SK-N-SH treated with all-trans-retinoic acid at 6 μM for 48 hours (cell line): ENCODE results near the gene ME1.

Source experiments
- ATAC-seq: fragments of 200-7000 bp; cut with Tn5 transposase; 3 replicates; pipeline ENCODE4 v1.9.1; 2020; ENCODE audit warnings: mild to moderate bottlenecking, moderate library complexity
- ARNTL ChIP-seq: fragments of 450-650 bp; formaldehyde crosslinking; IDR thresholded peaks from 2 replicates; pipeline ENCODE4 v1.5.0; 2020; ENCODE audit warnings: low read depth, mild to moderate bottlenecking, moderate library complexity, borderline replicate concordance
- CSDC2 ChIP-seq: fragments of 250-450 bp; sonication (Bioruptor Pico); IDR thresholded peaks from 2 replicates; pipeline ENCODE4 v1.5.0; 2020; ENCODE audit warnings: mild to moderate bottlenecking, moderate library complexity
- ESRRG ChIP-seq: fragments of 250-450 bp; sonication (Bioruptor Pico); IDR thresholded peaks from 2 replicates; pipeline ENCODE4 v1.6.1; 2021; ENCODE audit warnings: mild to moderate bottlenecking
- ISL1 ChIP-seq: fragments of 250-450 bp; sonication (Bioruptor Pico); IDR thresholded peaks from 2 replicates; pipeline ENCODE4 v2.1.2; 2022; ENCODE audit warnings: mild to moderate bottlenecking, moderate library complexity
- OSR1 ChIP-seq: fragments of 250-450 bp; sonication (Bioruptor Pico); IDR thresholded peaks from 2 replicates; pipeline ENCODE4 v1.8.0; 2022; ENCODE audit warnings: moderate library complexity, mild to moderate bottlenecking, inconsistent platforms
- POU6F1 ChIP-seq: fragments of 250-450 bp; sonication (Bioruptor Pico); IDR thresholded peaks from 2 replicates; pipeline ENCODE4 v1.8.0; 2021; ENCODE audit warnings: low read depth, mild to moderate bottlenecking, moderate library complexity, borderline replicate concordance
- PPARA ChIP-seq: fragments of 250-450 bp; sonication (Bioruptor Pico); IDR thresholded peaks from 2 replicates; pipeline ENCODE4 v1.5.0; 2020; ENCODE audit warnings: mild to moderate bottlenecking, borderline replicate concordance
- RARB ChIP-seq: fragments of 250-450 bp; sonication (Bioruptor Pico); IDR thresholded peaks from 2 replicates; pipeline ENCODE4 v1.8.0; 2021; ENCODE audit warnings: mild to moderate bottlenecking, moderate library complexity
- SNAI2 ChIP-seq: fragments of 250-450 bp; sonication (Bioruptor Pico); IDR thresholded peaks from 2 replicates; pipeline ENCODE4 v1.5.0; 2020; ENCODE audit warnings: mild to moderate bottlenecking, moderate library complexity
- TCF4 ChIP-seq: fragments of 250-450 bp; sonication (Bioruptor Pico); IDR thresholded peaks from 2 replicates; pipeline ENCODE4 v1.8.0; 2021; ENCODE audit warnings: mild to moderate bottlenecking, moderate library complexity, borderline replicate concordance
- TOX ChIP-seq: fragments of 250-450 bp; sonication (Bioruptor Pico); IDR thresholded peaks from 2 replicates; pipeline ENCODE4 v1.8.0; 2021; ENCODE audit warnings: mild to moderate bottlenecking, moderate library complexity, borderline replicate concordance
- ZC3H10 ChIP-seq: fragments of 250-450 bp; sonication (Bioruptor Pico); IDR thresholded peaks from 2 replicates; pipeline ENCODE4 v1.5.1; 2021; ENCODE audit warnings: mild to moderate bottlenecking, moderate library complexity
- ZFP3 ChIP-seq: fragments of 250-450 bp; sonication (Bioruptor Pico); IDR thresholded peaks from 2 replicates; pipeline ENCODE4 v1.5.0; 2020; ENCODE audit warnings: mild to moderate bottlenecking, moderate library complexity
- ZFP30 ChIP-seq: fragments of 450-650 bp; formaldehyde crosslinking; IDR thresholded peaks from 2 replicates; pipeline ENCODE4 v1.5.0; 2022; ENCODE audit warnings: mild to moderate bottlenecking, moderate library complexity
- ZNF565 ChIP-seq: fragments of 450-650 bp; formaldehyde crosslinking; conservative IDR thresholded peaks from 2 replicates; pipeline ENCODE4 v1.5.0; 2020; ENCODE audit warnings: low read depth, mild to moderate bottlenecking, moderate library complexity
- ZNF70 ChIP-seq: fragments of 450-650 bp; formaldehyde crosslinking; IDR thresholded peaks from 2 replicates; pipeline ENCODE4 v1.5.0; 2020; ENCODE audit warnings: mild to moderate bottlenecking, moderate library complexity
- ZNF8 ChIP-seq: fragments of 450-650 bp; formaldehyde crosslinking; IDR thresholded peaks from 2 replicates; pipeline ENCODE4 v1.5.0; 2020; ENCODE audit warnings: mild to moderate bottlenecking, moderate library complexity
- TF ChIP-seq, protein P1 (sequence below): fragments of 250-450 bp; sonication (Bioruptor Pico); IDR thresholded peaks from 2 replicates; pipeline ENCODE4 v1.8.0; 2020; ENCODE audit warnings: mild to moderate bottlenecking, moderate library complexity, borderline replicate concordance
- TF ChIP-seq, protein P2 (sequence below): fragments of 250-450 bp; sonication (Bioruptor Pico); IDR thresholded peaks from 2 replicates; pipeline ENCODE4 v1.5.1; 2021; ENCODE audit warnings: mild to moderate bottlenecking, moderate library complexity
- TF ChIP-seq, protein P3 (sequence below): fragments of 250-450 bp; sonication (Bioruptor Pico); IDR thresholded peaks from 2 replicates; pipeline ENCODE4 v1.5.0; 2020; ENCODE audit warnings: mild to moderate bottlenecking, moderate library complexity
- TF ChIP-seq, protein P4 (sequence below): fragments of 250-450 bp; sonication (Bioruptor Pico); IDR thresholded peaks from 2 replicates; pipeline ENCODE4 v1.5.1; 2020; ENCODE audit warnings: low read depth, mild to moderate bottlenecking, moderate library complexity

Gene ME1

DNA sequence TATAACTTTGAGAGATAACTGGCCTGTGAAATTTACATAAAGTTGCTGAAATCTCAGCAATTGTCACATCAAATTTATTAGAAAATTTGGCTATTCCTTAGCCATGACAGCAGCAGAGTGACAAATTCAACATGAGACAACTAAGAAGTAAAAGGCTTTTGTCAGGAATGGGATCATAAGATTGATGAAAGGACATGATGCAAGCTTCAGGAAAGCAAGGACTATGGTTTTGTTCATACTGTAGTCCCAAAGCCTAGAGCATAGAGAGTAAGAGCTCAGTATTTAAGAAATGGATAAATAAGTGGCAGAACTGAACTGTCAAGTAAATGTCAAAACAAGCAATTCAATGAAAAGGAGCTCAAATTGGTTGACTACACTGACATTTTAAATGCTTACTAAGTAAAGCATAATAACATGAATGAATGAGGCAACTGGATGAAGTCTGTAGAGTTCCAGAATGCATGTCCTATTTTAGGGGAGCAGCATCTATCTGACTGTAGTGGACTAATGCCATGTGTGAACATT is 250.4 kb downstream of the ME1 start:
- TF ChIP-seq ZNF8 (CRISPR knock-in tag) (no peak), ESRRG (CRISPR knock-in tag) (no peak), ZFP30 (CRISPR knock-in tag) (no peak), SNAI2 (CRISPR knock-in tag) (no peak), ARNTL (no peak), ZFP3 (CRISPR knock-in tag) (no peak), TCF4 (CRISPR knock-in tag) (no peak), ISL1 (CRISPR knock-in tag) (no peak), OSR1 (CRISPR knock-in tag) (no peak), TOX (no peak), ZC3H10 (CRISPR knock-in tag) (no peak), RARB (CRISPR knock-in tag) (no peak), CSDC2 (CRISPR knock-in tag) (no peak)
- TF ChIP-seq, protein P1, sequence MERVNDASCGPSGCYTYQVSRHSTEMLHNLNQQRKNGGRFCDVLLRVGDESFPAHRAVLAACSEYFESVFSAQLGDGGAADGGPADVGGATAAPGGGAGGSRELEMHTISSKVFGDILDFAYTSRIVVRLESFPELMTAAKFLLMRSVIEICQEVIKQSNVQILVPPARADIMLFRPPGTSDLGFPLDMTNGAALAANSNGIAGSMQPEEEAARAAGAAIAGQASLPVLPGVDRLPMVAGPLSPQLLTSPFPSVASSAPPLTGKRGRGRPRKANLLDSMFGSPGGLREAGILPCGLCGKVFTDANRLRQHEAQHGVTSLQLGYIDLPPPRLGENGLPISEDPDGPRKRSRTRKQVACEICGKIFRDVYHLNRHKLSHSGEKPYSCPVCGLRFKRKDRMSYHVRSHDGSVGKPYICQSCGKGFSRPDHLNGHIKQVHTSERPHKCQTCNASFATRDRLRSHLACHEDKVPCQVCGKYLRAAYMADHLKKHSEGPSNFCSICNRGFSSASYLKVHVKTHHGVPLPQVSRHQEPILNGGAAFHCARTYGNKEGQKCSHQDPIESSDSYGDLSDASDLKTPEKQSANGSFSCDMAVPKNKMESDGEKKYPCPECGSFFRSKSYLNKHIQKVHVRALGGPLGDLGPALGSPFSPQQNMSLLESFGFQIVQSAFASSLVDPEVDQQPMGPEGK: no peak
- TF ChIP-seq, protein P2, sequence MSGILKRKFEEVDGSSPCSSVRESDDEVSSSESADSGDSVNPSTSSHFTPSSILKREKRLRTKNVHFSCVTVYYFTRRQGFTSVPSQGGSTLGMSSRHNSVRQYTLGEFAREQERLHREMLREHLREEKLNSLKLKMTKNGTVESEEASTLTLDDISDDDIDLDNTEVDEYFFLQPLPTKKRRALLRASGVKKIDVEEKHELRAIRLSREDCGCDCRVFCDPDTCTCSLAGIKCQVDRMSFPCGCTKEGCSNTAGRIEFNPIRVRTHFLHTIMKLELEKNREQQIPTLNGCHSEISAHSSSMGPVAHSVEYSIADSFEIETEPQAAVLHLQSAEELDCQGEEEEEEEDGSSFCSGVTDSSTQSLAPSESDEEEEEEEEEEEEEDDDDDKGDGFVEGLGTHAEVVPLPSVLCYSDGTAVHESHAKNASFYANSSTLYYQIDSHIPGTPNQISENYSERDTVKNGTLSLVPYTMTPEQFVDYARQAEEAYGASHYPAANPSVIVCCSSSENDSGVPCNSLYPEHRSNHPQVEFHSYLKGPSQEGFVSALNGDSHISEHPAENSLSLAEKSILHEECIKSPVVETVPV: no peak
- TF ChIP-seq, protein P3, sequence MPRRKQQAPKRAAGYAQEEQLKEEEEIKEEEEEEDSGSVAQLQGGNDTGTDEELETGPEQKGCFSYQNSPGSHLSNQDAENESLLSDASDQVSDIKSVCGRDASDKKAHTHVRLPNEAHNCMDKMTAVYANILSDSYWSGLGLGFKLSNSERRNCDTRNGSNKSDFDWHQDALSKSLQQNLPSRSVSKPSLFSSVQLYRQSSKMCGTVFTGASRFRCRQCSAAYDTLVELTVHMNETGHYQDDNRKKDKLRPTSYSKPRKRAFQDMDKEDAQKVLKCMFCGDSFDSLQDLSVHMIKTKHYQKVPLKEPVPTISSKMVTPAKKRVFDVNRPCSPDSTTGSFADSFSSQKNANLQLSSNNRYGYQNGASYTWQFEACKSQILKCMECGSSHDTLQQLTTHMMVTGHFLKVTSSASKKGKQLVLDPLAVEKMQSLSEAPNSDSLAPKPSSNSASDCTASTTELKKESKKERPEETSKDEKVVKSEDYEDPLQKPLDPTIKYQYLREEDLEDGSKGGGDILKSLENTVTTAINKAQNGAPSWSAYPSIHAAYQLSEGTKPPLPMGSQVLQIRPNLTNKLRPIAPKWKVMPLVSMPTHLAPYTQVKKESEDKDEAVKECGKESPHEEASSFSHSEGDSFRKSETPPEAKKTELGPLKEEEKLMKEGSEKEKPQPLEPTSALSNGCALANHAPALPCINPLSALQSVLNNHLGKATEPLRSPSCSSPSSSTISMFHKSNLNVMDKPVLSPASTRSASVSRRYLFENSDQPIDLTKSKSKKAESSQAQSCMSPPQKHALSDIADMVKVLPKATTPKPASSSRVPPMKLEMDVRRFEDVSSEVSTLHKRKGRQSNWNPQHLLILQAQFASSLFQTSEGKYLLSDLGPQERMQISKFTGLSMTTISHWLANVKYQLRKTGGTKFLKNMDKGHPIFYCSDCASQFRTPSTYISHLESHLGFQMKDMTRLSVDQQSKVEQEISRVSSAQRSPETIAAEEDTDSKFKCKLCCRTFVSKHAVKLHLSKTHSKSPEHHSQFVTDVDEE (CRISPR knock-in tag): no peak
- TF ChIP-seq, protein P4, sequence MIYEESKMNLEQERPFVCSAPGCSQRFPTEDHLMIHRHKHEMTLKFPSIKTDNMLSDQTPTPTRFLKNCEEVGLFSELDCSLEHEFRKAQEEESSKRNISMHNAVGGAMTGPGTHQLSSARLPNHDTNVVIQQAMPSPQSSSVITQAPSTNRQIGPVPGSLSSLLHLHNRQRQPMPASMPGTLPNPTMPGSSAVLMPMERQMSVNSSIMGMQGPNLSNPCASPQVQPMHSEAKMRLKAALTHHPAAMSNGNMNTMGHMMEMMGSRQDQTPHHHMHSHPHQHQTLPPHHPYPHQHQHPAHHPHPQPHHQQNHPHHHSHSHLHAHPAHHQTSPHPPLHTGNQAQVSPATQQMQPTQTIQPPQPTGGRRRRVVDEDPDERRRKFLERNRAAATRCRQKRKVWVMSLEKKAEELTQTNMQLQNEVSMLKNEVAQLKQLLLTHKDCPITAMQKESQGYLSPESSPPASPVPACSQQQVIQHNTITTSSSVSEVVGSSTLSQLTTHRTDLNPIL: no peak
- ATAC-seq: no peak

- no peak for TF ChIP-seq ESRRG (CRISPR knock-in tag)
- no peak for TF ChIP-seq RARB (CRISPR knock-in tag)
- no peak for TF ChIP-seq ZFP3 (CRISPR knock-in tag)
- no peak for TF ChIP-seq ZFP30 (CRISPR knock-in tag)
- TF ChIP-seq POU6F1 (CRISPR knock-in tag): no peak
- TF ChIP-seq TCF4 (CRISPR knock-in tag): no peak
- TF ChIP-seq SNAI2 (CRISPR knock-in tag): no peak
- TF ChIP-seq OSR1 (CRISPR knock-in tag): no peak
- TF ChIP-seq, protein P2: no peak
- TF ChIP-seq ZC3H10 (CRISPR knock-in tag): no peak
- TF ChIP-seq ZNF70 (CRISPR knock-in tag): no peak
- TF ChIP-seq ZNF565 (CRISPR knock-in tag): no peak
- no peak for TF ChIP-seq ISL1 (CRISPR knock-in tag)
- no peak for TF ChIP-seq ARNTL
- TF ChIP-seq PPARA (CRISPR knock-in tag): no peak
- TF ChIP-seq, protein P4: no peak
- peak; percentile 44; the same call in 2 of the 3 replicates for ATAC-seq
These were observed 254.6 kb downstream of the ME1 start for GRCh38 chr6:83176246-83176645.
